ENCODE results near the gene MYBPHL. TPM values are rescaled to one million over a fixed set of nuclear protein-coding genes. Genes with fewer than 3 reads are reported as not detected.
"Not testable (repeated sequence)": the region's sequence is repeated elsewhere in the genome, so short reads cannot be mapped to it uniquely, and the experiment has no call there.

Gene MYBPHL
- total and polyA plus RNA-seq, 7 experiments from 2014 or later, result not detected

DNA sequence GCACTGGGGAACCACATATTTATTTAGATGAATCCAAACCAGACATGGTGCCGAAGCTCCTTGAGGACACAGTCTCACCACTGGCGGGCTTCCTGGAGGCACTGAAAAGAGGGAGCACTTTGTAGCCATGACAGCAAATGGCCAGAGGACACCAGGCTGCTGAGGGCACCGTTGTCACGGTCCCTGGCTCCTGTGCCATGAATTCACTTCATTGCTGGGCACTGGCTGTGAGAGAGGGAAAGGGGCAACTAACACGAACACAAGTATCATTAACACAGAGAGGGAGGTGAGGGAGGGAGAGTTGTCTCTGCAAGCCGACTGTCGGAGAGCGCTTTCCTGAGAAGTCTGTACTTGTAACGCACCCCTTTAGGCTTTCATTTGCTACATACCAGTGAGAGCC is 14.4 kb downstream of the MYBPHL start:
- Mint-ChIP-seq H3K27ac (peak overlapping the region in 1 of 9 donors; percentile 4), H3K27me3 (peaks cover 0 to 37% (median 11%) of the 10 kb centered on the region in 5 donors), H3K36me3 (no peaks in the 10 kb centered on the region), H3K4me3 (no peak overlapping the region), H3K9me3 (no peaks in the 10 kb centered on the region), H3K4me1 (peaks cover 0 to 3% (median 0%) of the 10 kb centered on the region in 7 donors)
- H3K27me3 ChIP-seq (ENCODE audit: control insufficient read depth in 2 of 2, insufficient read depth in 2 of 2, low read length in 2 of 2), result no peaks in the 10 kb centered on the region
- no peaks in the 10 kb centered on the region for H3K4me1 ChIP-seq (ENCODE audit: control insufficient read depth in 2 of 2, insufficient read depth in 2 of 2, low read length in 2 of 2)
- CTCF ChIA-PET, result interaction anchor here (1.4 kb wide), 1 partner anchor 9 kb away, joined by 4 read pairs; the partner anchor contains the start of gene PSRC1
- no peak overlapping the region for H3K27ac ChIP-seq (ENCODE audit: low read depth, low read length)
- ATAC-seq (no peak), DNase-seq (no peak)
- no peaks in the 10 kb centered on the region for H3K36me3 ChIP-seq (ENCODE audit: control insufficient read depth in 2 of 3, insufficient read depth in 3 of 3, low read length in 3 of 3)
- intact Hi-C loops (cut with micrococcal nuclease), result no loop called here
- POLR2A ChIA-PET, result no interaction called here
- H3K4me3 ChIP-seq (ENCODE audit: low read length), result no peak overlapping the region
- no peaks in the 10 kb centered on the region for H3K9me3 ChIP-seq (ENCODE audit: control insufficient read depth in 2 of 3, low read length in 3 of 3)

DNA sequence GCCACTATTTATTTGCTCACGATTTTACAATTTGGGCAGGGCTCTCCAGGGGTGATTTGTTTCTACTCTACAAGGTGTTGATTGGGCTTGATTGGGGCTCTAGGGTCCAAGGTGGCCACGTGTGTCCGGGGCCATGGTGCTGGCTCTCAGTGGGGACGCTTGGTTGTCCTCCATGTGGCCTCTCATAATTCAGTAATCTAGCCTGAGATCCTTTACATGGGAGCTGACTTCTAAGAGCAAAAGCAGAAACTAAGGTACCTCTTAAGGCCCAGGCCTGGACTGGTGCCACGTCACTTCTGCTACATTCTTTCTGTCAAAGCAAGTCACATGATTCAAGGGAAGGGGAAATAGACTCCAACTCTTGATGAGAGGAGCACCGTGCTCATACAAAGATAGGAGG is 15.8 kb downstream of the MYBPHL start:
- ChIA-PET POLR2A (no interaction called here), CTCF (no interaction called here)
- peaks cover 0 to 3% (median 0%) of the 10 kb centered on the region in 7 donors for H3K4me1 Mint-ChIP-seq
- H3K27me3 Mint-ChIP-seq, result peaks cover 0 to 38% (median 8%) of the 10 kb centered on the region in 5 donors
- Histone ChIP-seq H3K9me3 (ENCODE audit: control insufficient read depth in 2 of 3, low read length in 3 of 3) (no peaks in the 10 kb centered on the region), H3K27ac (ENCODE audit: low read depth, low read length) (no peak overlapping the region), H3K36me3 (ENCODE audit: control insufficient read depth in 2 of 3, insufficient read depth in 3 of 3, low read length in 3 of 3) (no peaks in the 10 kb centered on the region), H3K4me3 (ENCODE audit: low read length) (no peak overlapping the region), H3K27me3 (ENCODE audit: control insufficient read depth in 2 of 2, insufficient read depth in 2 of 2, low read length in 2 of 2) (no peaks in the 10 kb centered on the region), H3K4me1 (ENCODE audit: control insufficient read depth in 2 of 2, insufficient read depth in 2 of 2, low read length in 2 of 2) (no peaks in the 10 kb centered on the region)
- intact Hi-C loops (cut with micrococcal nuclease), result no loop called here
- H3K27ac Mint-ChIP-seq, result no peak overlapping the region
- H3K36me3 Mint-ChIP-seq, result no peaks in the 10 kb centered on the region
- H3K4me3 Mint-ChIP-seq, result no peak overlapping the region
- ATAC-seq, result peak; percentile 80
- H3K9me3 Mint-ChIP-seq, result no peaks in the 10 kb centered on the region
- DNase-seq, result no peak

DNA sequence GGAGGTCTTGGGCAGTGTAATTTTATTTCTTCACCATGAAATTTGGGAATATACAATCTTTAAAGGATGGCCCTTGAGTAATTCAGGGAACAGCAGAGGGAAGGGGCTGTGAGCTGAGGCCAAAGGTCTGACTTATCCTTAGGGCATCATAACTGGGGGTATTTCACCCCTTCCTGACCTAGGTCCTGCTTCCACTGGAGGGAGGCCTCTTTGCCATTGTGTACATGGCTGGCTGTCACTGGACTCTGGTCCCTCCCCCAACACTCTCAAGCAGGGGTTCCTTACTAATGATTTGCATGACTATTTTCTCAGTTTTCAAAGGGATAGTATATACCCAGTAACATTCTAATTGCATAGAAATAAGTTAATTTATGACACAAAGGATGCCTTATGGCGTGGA is 16.7 kb downstream of the MYBPHL start:
- H3K27me3 Mint-ChIP-seq, result peaks cover 0 to 36% (median 4%) of the 10 kb centered on the region in 5 donors
- Histone ChIP-seq H3K27ac (ENCODE audit: low read depth, low read length) (no peak overlapping the region), H3K9me3 (ENCODE audit: control insufficient read depth in 2 of 3, low read length in 3 of 3) (no peaks in the 10 kb centered on the region), H3K27me3 (ENCODE audit: control insufficient read depth in 2 of 2, insufficient read depth in 2 of 2, low read length in 2 of 2) (no peaks in the 10 kb centered on the region), H3K4me3 (ENCODE audit: low read length) (no peak overlapping the region), H3K36me3 (ENCODE audit: control insufficient read depth in 2 of 3, insufficient read depth in 3 of 3, low read length in 3 of 3) (no peaks in the 10 kb centered on the region), H3K4me1 (ENCODE audit: control insufficient read depth in 2 of 2, insufficient read depth in 2 of 2, low read length in 2 of 2) (no peaks in the 10 kb centered on the region)
- no peak overlapping the region for H3K27ac Mint-ChIP-seq
- ATAC-seq (no peak), DNase-seq (no peak)
- ChIA-PET POLR2A (no interaction called here), CTCF (no interaction called here)
- no peak overlapping the region for H3K4me3 Mint-ChIP-seq
- peaks cover 0 to 3% (median 0%) of the 10 kb centered on the region in 7 donors for H3K4me1 Mint-ChIP-seq
- intact Hi-C loops (cut with micrococcal nuclease), result no loop called here
- no peaks in the 10 kb centered on the region for H3K9me3 Mint-ChIP-seq
- H3K36me3 Mint-ChIP-seq, result no peaks in the 10 kb centered on the region

DNA sequence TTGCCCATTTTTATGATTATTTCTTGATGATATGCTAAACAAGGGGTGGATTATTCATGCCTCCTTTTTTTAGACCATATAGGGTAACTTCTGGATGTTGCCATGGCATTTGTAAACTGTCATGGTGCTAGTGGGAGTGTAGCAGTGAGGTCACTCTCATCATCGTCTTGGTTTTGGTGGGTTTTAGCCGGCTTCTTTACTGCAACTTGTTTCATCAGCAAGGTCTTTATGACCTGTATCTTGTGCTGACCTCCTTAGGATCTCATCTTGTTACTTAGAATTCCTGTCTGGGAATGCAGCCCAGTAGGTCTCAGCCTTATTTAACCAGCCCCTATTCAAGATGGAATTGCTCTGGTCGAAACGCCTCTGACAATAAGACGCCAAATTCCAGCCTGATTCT is 20.0 kb downstream of the MYBPHL start:
- H3K4me3 Mint-ChIP-seq; H3K9me3 Mint-ChIP-seq; H3K27ac ChIP-seq (ENCODE audit: low read depth, low read length); H3K4me3 ChIP-seq (ENCODE audit: low read length); H3K36me3 ChIP-seq (ENCODE audit: control insufficient read depth in 2 of 3, insufficient read depth in 3 of 3, low read length in 3 of 3); DNase-seq; H3K27me3 ChIP-seq (ENCODE audit: control insufficient read depth in 2 of 2, insufficient read depth in 2 of 2, low read length in 2 of 2); H3K36me3 Mint-ChIP-seq; H3K9me3 ChIP-seq (ENCODE audit: control insufficient read depth in 2 of 3, low read length in 3 of 3); POLR2A ChIA-PET; ATAC-seq: not testable (repeated sequence)
- peaks cover 8 to 11% of the 10 kb centered on the region in 2 donors for H3K4me1 ChIP-seq (ENCODE audit: control insufficient read depth in 2 of 2, insufficient read depth in 2 of 2, low read length in 2 of 2)
- CTCF ChIA-PET, result interaction anchor here (1.4 kb wide), 1 partner anchor 73 kb away, joined by 3 read pairs; the partner anchor contains the start of gene SARS1
- H3K27me3 Mint-ChIP-seq, result peaks cover 0 to 15% (median 0%) of the 10 kb centered on the region in 5 donors
- H3K27ac Mint-ChIP-seq, result peak overlapping the region in 1 of 9 donors; percentile 51
- intact Hi-C loops (cut with micrococcal nuclease), result loop anchor here in 1 of 2 donors (10.0 kb wide), 1 partner anchor 322 kb away; the partner anchor contains the start of gene CLCC1
- H3K4me1 Mint-ChIP-seq, result peaks cover 6 to 21% (median 14%) of the 10 kb centered on the region in 7 donors

DNA sequence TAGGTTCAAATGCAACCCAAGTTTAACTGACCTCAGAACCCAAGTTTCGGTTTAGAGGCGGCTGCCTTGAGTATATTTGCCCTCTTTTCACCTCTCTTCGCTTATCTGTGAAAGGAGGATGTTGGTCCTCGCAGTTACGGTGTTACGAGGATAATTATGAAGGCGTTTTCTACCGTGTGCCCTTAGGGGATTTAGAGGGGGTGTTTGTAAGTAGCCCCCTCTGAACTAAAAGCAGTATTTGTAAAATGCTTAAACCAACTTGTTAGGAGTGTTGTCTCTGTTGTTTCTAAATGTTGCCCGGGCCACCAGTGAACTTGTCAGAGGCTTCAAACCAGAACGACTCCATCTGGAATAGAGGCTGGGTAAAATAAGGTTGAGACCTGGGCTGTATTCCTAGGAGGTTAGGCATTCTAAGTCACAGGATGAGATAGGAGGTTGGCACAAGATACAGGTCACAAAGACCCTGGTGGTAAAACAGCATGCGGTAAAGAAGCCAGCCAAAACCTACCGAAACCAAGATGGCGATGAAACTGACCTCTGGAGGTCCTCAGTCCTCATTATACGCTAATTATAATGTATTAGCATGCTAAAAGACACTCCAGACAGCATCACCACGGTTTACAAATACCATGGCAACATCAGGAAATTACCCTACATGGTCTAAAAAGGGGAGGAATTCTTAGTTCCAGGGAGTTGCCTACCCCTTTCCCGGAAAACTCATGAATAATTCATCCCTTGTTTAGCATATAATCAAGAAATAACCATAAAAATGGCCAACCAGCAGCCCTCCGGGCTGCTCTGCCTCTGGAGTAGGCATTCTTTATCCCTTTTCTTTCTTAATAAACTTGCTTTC is 22.8 kb downstream of the MYBPHL start:
- Histone ChIP-seq H3K9me3 (ENCODE audit: control insufficient read depth in 2 of 3, low read length in 3 of 3) (no peaks in the 10 kb centered on the region), H3K4me3 (ENCODE audit: low read length) (peak overlapping the region; percentile 92), H3K27ac (ENCODE audit: low read depth, low read length) (peak overlapping the region; percentile 65), H3K4me1 (ENCODE audit: control insufficient read depth in 2 of 2, insufficient read depth in 2 of 2, low read length in 2 of 2) (peaks cover 8 to 11% of the 10 kb centered on the region in 2 donors), H3K36me3 (ENCODE audit: control insufficient read depth in 2 of 3, insufficient read depth in 3 of 3, low read length in 3 of 3) (no peaks in the 10 kb centered on the region), H3K27me3 (ENCODE audit: control insufficient read depth in 2 of 2, insufficient read depth in 2 of 2, low read length in 2 of 2) (no peaks in the 10 kb centered on the region)
- ATAC-seq (no peak), DNase-seq (no peak)
- intact Hi-C loops (cut with micrococcal nuclease), result loop anchor here (1.0 to 10.0 kb wide), 11 partner anchors 21 to 337 kb away; partner anchors contain the start of genes ATXN7L2 (in 2 of the 2), CELSR2 (in 2 of the 2), SARS1 (in 2 of the 2) and CLCC1 (in 1 of the 2)
- ChIA-PET POLR2A (interaction anchor here (1.4 to 1.7 kb wide), 4 partner anchors 70 to 750 kb away, joined by 4 to 5 read pairs (median 4); partner anchors contain the start of genes SARS1 and STRIP1), CTCF (interaction anchor here (1.2 to 4.5 kb wide), 2 partner anchors 8 to 248 kb away, joined by 4 to 22 read pairs; no protein-coding TSS in a partner anchor)
- peaks cover 0 to 15% (median 0%) of the 10 kb centered on the region in 5 donors for H3K27me3 Mint-ChIP-seq
- H3K4me3 Mint-ChIP-seq, result peak overlapping the region; percentile 89 to 99 (median 96)
- peaks cover 6 to 29% (median 14%) of the 10 kb centered on the region in 7 donors for H3K4me1 Mint-ChIP-seq
- no peaks in the 10 kb centered on the region for H3K9me3 Mint-ChIP-seq
- H3K36me3 Mint-ChIP-seq, result peaks cover 0 to 9% (median 0%) of the 10 kb centered on the region in 5 donors
- H3K27ac Mint-ChIP-seq, result peak overlapping the region; percentile 55 to 94 (median 88)

DNA sequence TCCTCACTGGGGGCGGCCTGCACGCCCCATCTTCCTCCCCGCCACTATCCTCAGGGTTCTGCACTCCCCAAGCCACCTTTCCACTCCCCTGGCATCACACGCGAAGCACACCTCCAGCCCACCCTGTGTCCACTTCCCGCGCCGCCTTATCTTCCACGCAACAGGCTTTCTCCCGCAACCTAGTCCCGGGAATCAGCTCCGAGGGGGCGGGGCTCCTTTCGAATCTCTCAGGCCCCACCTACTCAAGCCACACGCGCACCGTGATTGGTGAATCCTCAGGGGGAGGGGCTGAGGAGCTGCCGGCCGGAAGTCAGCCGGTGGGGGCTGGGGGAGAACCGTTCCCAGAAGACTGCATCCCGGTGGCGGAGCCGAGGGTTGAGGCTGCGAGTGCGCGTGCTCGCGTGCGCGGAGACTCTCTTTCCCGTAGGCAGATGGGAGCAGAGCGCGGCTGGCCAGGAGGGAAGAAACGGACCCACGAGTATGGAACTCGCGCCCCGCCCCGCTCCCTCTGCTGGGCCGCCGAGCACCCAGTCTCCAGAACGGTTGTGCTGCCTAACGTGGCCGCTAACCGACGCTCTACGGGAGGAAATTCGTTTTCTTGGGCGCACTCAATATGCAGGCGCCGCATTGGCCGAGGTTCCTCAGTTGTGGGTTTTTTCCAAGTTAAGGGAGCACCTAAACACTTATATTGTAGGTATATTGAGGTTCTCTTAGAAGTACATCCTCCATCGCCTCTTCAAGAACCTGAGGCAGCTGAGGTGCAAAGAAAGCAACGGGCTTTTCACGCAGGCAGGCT is 23.7 kb downstream of the MYBPHL start, which contains the start of gene PSRC1:
TSS of gene PSRC1 (minus strand) at position 194 of the 796 bp plus-strand sequence.
- Mint-ChIP-seq H3K27me3 (peaks cover 0 to 8% (median 0%) of the 10 kb centered on the region in 5 donors), H3K4me1 (peaks cover 6 to 29% (median 14%) of the 10 kb centered on the region in 7 donors), H3K36me3 (peaks cover 0 to 9% (median 0%) of the 10 kb centered on the region in 5 donors), H3K4me3 (peak within 1 kb of the TSS; percentile 89 to 99 (median 96)), H3K9me3 (no peaks in the 10 kb centered on the region), H3K27ac (peak within 1 kb of the TSS; percentile 55 to 94 (median 88))
- Histone ChIP-seq H3K4me1 (ENCODE audit: control insufficient read depth in 2 of 2, insufficient read depth in 2 of 2, low read length in 2 of 2) (peaks cover 8 to 11% of the 10 kb centered on the region in 2 donors), H3K4me3 (ENCODE audit: low read length) (peak within 1 kb of the TSS; percentile 92), H3K27ac (ENCODE audit: low read depth, low read length) (peak within 1 kb of the TSS; percentile 65), H3K9me3 (ENCODE audit: control insufficient read depth in 2 of 3, low read length in 3 of 3) (no peaks in the 10 kb centered on the region), H3K36me3 (ENCODE audit: control insufficient read depth in 2 of 3, insufficient read depth in 3 of 3, low read length in 3 of 3) (no peaks in the 10 kb centered on the region), H3K27me3 (ENCODE audit: control insufficient read depth in 2 of 2, insufficient read depth in 2 of 2, low read length in 2 of 2) (no peaks in the 10 kb centered on the region)
- CTCF ChIA-PET, result interaction anchor here (0.7 to 4.5 kb wide), 8 partner anchors 9 to 249 kb away, joined by 3 to 22 read pairs (median 4); no protein-coding TSS in a partner anchor
- DNase-seq (peak; percentile 78 to 94 (median 88)), ATAC-seq (peak; percentile 98)
- POLR2A ChIA-PET, result interaction anchor here (1.3 to 1.7 kb wide), 5 partner anchors 69 to 751 kb away, joined by 4 to 5 read pairs (median 4); partner anchors contain the start of genes SARS1 and STRIP1
- intact Hi-C loops (cut with micrococcal nuclease), result loop anchor here (1.0 to 10.0 kb wide), 11 partner anchors 20 to 338 kb away; partner anchors contain the start of genes ATXN7L2 (in 2 of the 2), CELSR2 (in 2 of the 2), SARS1 (in 2 of the 2) and CLCC1 (in 1 of the 2)

All from naive thymus-derived CD4-positive, alpha-beta T cell (primary cell).